Ascending aorta (tissue), 2 donors: ENCODE measurements around the gene ARPC5. TPM values are rescaled to one million over a fixed set of nuclear protein-coding genes. Genes with fewer than 3 reads are reported as not detected.

Experiments
- DNase-seq, 2 donors: peaks; one replicate each; pipeline ENCODE4 v3.0.0-alpha.2; 2019; ENCODE audit warnings: low spot score in 2 of 2
- H3K27ac ChIP-seq, 2 donors: fragments of 200-600 bp; sonication (generic); one replicate each; pipeline ENCODE4 v1.5.1; 2016 to 2017; ENCODE audit warnings: mild to moderate bottlenecking in 1 of 2
- H3K27me3 ChIP-seq: fragments of 200-600 bp; sonication (generic); one replicate; pipeline ENCODE4 v1.5.1; 2017
- H3K36me3 ChIP-seq, 2 donors: fragments of 200-600 bp; sonication (generic); one replicate each; pipeline ENCODE4 v1.5.1; 2016
- H3K4me1 ChIP-seq, 2 donors: fragments of 200-600 bp; sonication (generic); one replicate each; pipeline ENCODE4 v1.5.1; 2016 to 2017; ENCODE audit warnings: mild to moderate bottlenecking in 1 of 2
- H3K4me3 ChIP-seq, 2 donors: fragments of 200-600 bp; sonication (generic); one replicate each; pipeline ENCODE4 v1.5.1; 2016 to 2017; ENCODE audit warnings: mild to moderate bottlenecking in 1 of 2
- H3K9me3 ChIP-seq, 2 donors: fragments of 200-600 bp; sonication (generic); one replicate each; pipeline ENCODE4 v1.5.1; 2016
- intact Hi-C: fragments of 100-400 bp; cut with DNase I; formaldehyde crosslinking; loops from one replicate; pipeline ENCODE4 v1.15.1; 2023
- total RNA-seq: library from RNA; depleted of rRNA; stranded (reverse); fragments of >200 nt; gene quantifications from one replicate; pipeline ENCODE4 v1.1.0, GENCODE V29; 2016
- TF ChIP-seq, protein P1 (sequence below), 3 experiments: fragments of 200-600 bp in 2 of 3; fragments of 450-650 bp in 1 of 3; sonication (generic) in 2 of 3; IDR thresholded peaks; one replicate each; pipeline ENCODE4 v1.5.1; 2016 to 2019; ENCODE audit warnings: antibody characterized with exemption in 3 of 3, mild to moderate bottlenecking in 1 of 3, moderate library complexity in 1 of 3

ARPC5 gene
- total RNA-seq, 1 donor from 2014 or later: 48.3 TPM

DNA sequence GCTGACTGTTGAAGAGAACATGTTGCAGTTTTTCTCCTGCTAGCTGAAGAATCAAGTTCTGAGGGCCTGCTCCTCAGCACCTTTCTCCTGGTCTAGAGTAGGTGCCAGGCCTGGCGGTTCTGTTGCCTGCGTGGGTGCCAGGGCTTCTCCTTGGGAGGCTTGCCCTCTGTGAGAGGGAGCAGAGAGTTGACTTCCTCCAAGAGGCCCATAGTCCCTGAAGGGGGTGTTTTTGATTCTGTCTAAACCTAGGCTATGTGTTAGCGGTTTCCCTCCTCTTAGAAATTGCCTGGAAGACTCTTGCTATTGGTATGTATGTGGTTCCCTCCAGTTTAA lies 17.8 kb upstream of the ARPC5 start:
- no peaks in the 10 kb centered on the region for H3K36me3 ChIP-seq
- no peak for DNase-seq
- peaks cover 0 to 2% of the 10 kb centered on the region in 2 donors for H3K4me1 ChIP-seq
- H3K4me3 ChIP-seq: no peak overlapping the region
- no peaks in the 10 kb centered on the region for H3K9me3 ChIP-seq
- H3K27ac ChIP-seq: no peak overlapping the region
- no peaks in the 10 kb centered on the region for H3K27me3 ChIP-seq
- TF ChIP-seq, protein P1, sequence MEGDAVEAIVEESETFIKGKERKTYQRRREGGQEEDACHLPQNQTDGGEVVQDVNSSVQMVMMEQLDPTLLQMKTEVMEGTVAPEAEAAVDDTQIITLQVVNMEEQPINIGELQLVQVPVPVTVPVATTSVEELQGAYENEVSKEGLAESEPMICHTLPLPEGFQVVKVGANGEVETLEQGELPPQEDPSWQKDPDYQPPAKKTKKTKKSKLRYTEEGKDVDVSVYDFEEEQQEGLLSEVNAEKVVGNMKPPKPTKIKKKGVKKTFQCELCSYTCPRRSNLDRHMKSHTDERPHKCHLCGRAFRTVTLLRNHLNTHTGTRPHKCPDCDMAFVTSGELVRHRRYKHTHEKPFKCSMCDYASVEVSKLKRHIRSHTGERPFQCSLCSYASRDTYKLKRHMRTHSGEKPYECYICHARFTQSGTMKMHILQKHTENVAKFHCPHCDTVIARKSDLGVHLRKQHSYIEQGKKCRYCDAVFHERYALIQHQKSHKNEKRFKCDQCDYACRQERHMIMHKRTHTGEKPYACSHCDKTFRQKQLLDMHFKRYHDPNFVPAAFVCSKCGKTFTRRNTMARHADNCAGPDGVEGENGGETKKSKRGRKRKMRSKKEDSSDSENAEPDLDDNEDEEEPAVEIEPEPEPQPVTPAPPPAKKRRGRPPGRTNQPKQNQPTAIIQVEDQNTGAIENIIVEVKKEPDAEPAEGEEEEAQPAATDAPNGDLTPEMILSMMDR (IDR thresholded peaks at IDR 0.05): no peak
- intact Hi-C loops: no loop called here

DNA sequence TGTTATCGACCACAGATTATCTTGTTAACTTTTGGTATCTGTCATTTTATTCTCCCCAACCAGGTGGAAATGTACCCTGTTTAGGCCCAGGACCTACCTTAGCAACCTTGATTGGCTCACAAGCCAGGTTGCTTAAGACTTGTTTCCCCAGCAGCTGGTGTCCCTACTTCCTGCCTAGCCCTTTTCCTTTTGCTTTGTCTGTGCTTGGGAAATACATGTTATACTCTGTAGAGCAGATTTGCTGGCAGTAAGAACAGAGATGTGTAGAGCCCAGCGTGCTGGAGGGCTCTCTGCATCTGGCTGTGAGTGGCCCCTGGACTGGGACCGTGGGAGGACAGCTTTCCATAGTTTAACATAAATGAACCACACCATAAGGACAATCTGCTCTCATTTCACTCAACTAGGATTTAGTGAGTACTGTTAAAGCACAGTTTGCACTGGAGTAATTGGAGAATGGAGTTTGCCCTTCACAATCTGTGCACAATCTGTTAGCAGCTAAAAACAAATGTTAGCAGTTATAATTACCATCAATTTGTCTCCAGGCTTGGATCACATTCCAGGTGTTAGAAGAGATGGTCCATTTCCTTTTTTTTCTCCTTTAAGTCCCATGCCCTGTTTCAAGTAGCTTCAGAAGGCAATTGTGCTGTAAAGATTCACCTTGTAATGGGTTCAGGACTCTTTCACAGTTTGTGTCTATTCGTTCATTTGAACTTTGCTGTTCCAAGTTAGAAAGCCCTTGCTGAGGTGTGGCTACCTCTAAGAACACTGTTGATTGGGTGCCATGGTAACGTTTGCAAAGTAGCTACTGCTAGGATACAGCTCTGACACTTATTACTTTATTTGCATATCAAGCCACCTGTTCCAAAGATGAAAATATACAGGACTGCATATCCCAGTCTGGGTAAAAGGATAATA lies 17.2 kb upstream of the ARPC5 start, which contains the start of gene APOBEC4:
Gene APOBEC4, minus strand, starts transcription at position 770 of the 915 bp plus-strand sequence. CDS start 4,535 bp downstream, outside the sequence.
- Histone ChIP-seq H3K36me3 (no peaks in the 10 kb centered on the region), H3K4me3 (no peak within 1 kb of the TSS), H3K9me3 (no peaks in the 10 kb centered on the region), H3K27me3 (no peaks in the 10 kb centered on the region), H3K4me1 (peaks cover 0 to 2% of the 10 kb centered on the region in 2 donors), H3K27ac (no peak within 1 kb of the TSS)
- DNase-seq: no peak
- TF ChIP-seq, protein P1 (IDR thresholded peaks at IDR 0.05): no peak
- intact Hi-C loops: no loop called here

DNA sequence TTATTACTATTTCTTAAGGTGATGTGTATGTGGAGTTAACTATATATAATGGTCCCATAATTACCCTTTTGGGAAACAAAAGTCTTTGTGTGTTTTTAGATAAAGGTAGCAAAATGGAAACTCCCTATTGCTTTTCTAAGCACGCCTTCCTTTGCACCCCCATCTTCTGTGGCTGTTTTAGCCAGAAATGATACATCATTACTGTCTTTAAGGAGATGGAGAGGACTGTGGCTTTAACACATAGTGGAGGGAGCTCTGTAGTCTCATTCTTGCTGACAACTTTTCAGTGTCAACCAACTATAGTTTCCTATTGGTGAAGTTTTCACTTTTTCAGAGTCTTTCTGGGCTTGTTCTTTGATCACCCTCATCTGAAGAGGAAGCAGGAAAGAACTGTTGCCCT lies 16.5 kb upstream of the ARPC5 start:
- H3K4me1 ChIP-seq: peaks cover 0 to 2% of the 10 kb centered on the region in 2 donors
- H3K4me3 ChIP-seq: no peak overlapping the region
- no peaks in the 10 kb centered on the region for H3K27me3 ChIP-seq
- intact Hi-C loops: no loop called here
- no peaks in the 10 kb centered on the region for H3K9me3 ChIP-seq
- TF ChIP-seq, protein P1 (IDR thresholded peaks at IDR 0.05): no peak
- H3K27ac ChIP-seq: no peak overlapping the region
- no peak for DNase-seq
- H3K36me3 ChIP-seq: no peaks in the 10 kb centered on the region

DNA sequence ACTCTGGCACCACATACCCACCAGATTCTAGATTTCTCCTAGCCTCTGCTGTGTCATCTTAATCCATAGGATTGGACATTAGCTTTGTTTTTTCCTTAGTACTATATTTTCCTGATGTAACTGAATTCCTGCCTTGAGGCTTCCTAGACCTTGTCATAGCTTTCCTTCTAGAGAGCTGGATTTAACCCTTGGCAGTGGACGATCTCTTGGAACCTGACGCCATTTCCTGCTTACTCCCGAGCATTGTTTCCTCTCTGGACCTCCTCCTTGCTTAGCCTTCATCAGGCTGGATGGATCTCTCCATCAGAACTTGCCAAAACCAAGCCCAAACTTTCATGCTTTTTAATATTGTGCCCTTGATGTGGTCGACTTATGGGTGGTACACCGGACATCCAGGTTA lies 16.0 kb upstream of the ARPC5 start:
- peaks cover 0 to 2% of the 10 kb centered on the region in 2 donors for H3K4me1 ChIP-seq
- DNase-seq: no peak
- no peaks in the 10 kb centered on the region for H3K9me3 ChIP-seq
- H3K36me3 ChIP-seq: no peaks in the 10 kb centered on the region
- H3K27ac ChIP-seq: no peak overlapping the region
- no peak overlapping the region for H3K4me3 ChIP-seq
- TF ChIP-seq, protein P1 (IDR thresholded peaks at IDR 0.05): no peak
- intact Hi-C loops: no loop called here
- no peaks in the 10 kb centered on the region for H3K27me3 ChIP-seq

DNA sequence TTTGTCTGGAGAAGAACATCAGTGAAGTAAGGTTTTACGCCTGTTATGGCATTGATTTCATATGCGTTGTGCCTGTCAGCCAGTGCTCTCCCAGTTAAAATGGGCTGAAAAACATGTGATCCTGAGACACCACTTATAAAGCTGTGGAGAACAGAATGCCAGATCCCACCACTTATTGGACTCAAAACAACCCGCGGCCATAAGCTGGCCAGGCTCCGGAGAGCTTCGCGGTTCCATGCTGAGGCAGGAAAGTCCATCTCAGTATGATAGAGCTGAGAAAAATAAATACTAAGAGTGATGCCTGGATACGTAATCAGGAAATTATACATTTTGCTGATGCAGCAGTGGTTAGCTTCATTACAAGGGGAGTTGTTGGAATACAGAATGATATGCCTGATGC lies 12.5 kb upstream of the ARPC5 start:
- Histone ChIP-seq H3K27me3 (no peaks in the 10 kb centered on the region), H3K27ac (no peak overlapping the region), H3K36me3 (no peaks in the 10 kb centered on the region), H3K4me3 (no peak overlapping the region), H3K4me1 (no peaks in the 10 kb centered on the region), H3K9me3 (no peaks in the 10 kb centered on the region)
- TF ChIP-seq, protein P1 (IDR thresholded peaks at IDR 0.05): no peak
- DNase-seq: no peak
- intact Hi-C loops: no loop called here
